A549 (cell line): ENCODE results near the gene MYH11.

Experiments
- EHF ChIP-seq: fragments of 250-450 bp; sonication (Bioruptor Pico); IDR thresholded peaks from 2 replicates; pipeline ENCODE4 v1.5.0; 2020; ENCODE audit warnings: mild to moderate bottlenecking
- EP300 ChIP-seq, 2 experiments: fragments of >200 bp; sonication (Bioruptor Twin); formaldehyde crosslinking; IDR thresholded peaks; 2 replicates in 1 of 2; 3 replicates in 1 of 2; pipeline ENCODE4 v1.6.1; 2016 to 2017
- HDAC2 ChIP-seq: fragments of 200-600 bp; sonication (generic); IDR thresholded peaks from 2 replicates; pipeline ENCODE4 v1.6.1; 2016
- JUNB ChIP-seq: fragments of >200 bp; sonication (Bioruptor Twin); formaldehyde crosslinking; IDR thresholded peaks from 2 replicates; pipeline ENCODE4 v1.6.1; 2016
- MYC ChIP-seq: IDR thresholded peaks from 2 replicates; pipeline ENCODE4 v1.6.1; 2012; ENCODE audit warnings: mild to moderate bottlenecking, inconsistent platforms, low read length, improper control_type of control experiment, borderline replicate concordance
- NFE2L2 ChIP-seq: fragments of 150-350 bp; conservative IDR thresholded peaks from 2 replicates; pipeline ENCODE4 v1.6.1; 2014; ENCODE audit warnings: low read length
- POLR2A ChIP-seq: IDR thresholded peaks from 2 replicates; pipeline ENCODE4 v1.6.1; 2012; ENCODE audit warnings: mild to moderate bottlenecking, low read length
- POLR2AphosphoS2 ChIP-seq: conservative IDR thresholded peaks from 2 replicates; pipeline ENCODE4 v1.6.1; 2012; ENCODE audit warnings: low read length, improper control_type of control experiment, inconsistent platforms
- RAD21 ChIP-seq, 2 experiments: fragments of >200 bp in 1 of 2; sonication (Bioruptor Twin) in 1 of 2; formaldehyde crosslinking in 1 of 2; IDR thresholded peaks in 1 of 2; conservative IDR thresholded peaks in 1 of 2; 2 replicates in 1 of 2; 3 replicates in 1 of 2; pipeline ENCODE4 v1.6.1; 2012 to 2018; ENCODE audit warnings: inconsistent platforms in 1 of 2
- SMC3 ChIP-seq: fragments of >200 bp; sonication (Bioruptor Twin); formaldehyde crosslinking; IDR thresholded peaks from 3 replicates; pipeline ENCODE4 v1.6.1; 2018; ENCODE audit warnings: inconsistent platforms
- ZSCAN20 ChIP-seq: fragments of 250-450 bp; sonication (Bioruptor Pico); IDR thresholded peaks from 2 replicates; pipeline ENCODE4 v1.8.0; 2022; ENCODE audit warnings: mild to moderate bottlenecking, moderate library complexity
- TF ChIP-seq, protein P1 (sequence below): fragments of >200 bp; sonication (Bioruptor Twin); formaldehyde crosslinking; IDR thresholded peaks from 3 replicates; pipeline ENCODE4 v1.5.1; 2016
- TF ChIP-seq, protein P2 (sequence below): IDR thresholded peaks from 2 replicates; pipeline ENCODE4 v1.6.1; 2012
- TF ChIP-seq, protein P3 (sequence below): fragments of 150-350 bp; IDR thresholded peaks from 2 replicates; pipeline ENCODE4 v1.6.1; 2014; ENCODE audit warnings: low read depth, mild to moderate bottlenecking, low read length

DNA sequence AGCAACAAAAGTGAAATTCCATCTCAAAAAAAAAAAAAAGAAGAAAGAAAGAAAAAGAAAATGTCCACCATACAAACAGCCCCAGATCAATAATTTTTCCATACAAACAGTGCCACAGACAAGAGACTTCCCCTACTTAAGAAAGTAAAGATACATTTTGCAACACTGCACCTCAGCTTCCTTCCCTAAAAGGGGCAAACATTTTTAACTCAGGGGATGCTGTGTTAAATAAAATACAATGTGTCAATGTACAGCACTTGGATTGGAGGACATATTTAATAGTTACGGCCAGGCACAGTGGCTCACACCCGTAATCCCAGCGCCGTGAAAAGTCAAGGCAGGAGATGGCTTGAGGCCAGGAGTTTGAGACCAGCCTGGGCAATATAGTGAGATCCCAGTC is 22.3 kb downstream of the MYH11 start:
- TF ChIP-seq POLR2A (no peak), JUNB (no peak), EP300 (IDR thresholded peaks at IDR 0.05) (no peak), SMC3 (no peak), ZSCAN20 (no peak), POLR2AphosphoS2 (no peak), HDAC2 (no peak), NFE2L2 (no peak), MYC (no peak), RAD21 (conservative IDR thresholded peaks at IDR 0.05 in 1 of 2, IDR thresholded peaks at IDR 0.05 in 1 of 2) (no peak), EHF (CRISPR knock-in tag) (no peak)
- TF ChIP-seq, protein P1, sequence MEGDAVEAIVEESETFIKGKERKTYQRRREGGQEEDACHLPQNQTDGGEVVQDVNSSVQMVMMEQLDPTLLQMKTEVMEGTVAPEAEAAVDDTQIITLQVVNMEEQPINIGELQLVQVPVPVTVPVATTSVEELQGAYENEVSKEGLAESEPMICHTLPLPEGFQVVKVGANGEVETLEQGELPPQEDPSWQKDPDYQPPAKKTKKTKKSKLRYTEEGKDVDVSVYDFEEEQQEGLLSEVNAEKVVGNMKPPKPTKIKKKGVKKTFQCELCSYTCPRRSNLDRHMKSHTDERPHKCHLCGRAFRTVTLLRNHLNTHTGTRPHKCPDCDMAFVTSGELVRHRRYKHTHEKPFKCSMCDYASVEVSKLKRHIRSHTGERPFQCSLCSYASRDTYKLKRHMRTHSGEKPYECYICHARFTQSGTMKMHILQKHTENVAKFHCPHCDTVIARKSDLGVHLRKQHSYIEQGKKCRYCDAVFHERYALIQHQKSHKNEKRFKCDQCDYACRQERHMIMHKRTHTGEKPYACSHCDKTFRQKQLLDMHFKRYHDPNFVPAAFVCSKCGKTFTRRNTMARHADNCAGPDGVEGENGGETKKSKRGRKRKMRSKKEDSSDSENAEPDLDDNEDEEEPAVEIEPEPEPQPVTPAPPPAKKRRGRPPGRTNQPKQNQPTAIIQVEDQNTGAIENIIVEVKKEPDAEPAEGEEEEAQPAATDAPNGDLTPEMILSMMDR = no peak
- TF ChIP-seq, protein P2, sequence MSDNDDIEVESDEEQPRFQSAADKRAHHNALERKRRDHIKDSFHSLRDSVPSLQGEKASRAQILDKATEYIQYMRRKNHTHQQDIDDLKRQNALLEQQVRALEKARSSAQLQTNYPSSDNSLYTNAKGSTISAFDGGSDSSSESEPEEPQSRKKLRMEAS = no peak
- TF ChIP-seq, protein P3, sequence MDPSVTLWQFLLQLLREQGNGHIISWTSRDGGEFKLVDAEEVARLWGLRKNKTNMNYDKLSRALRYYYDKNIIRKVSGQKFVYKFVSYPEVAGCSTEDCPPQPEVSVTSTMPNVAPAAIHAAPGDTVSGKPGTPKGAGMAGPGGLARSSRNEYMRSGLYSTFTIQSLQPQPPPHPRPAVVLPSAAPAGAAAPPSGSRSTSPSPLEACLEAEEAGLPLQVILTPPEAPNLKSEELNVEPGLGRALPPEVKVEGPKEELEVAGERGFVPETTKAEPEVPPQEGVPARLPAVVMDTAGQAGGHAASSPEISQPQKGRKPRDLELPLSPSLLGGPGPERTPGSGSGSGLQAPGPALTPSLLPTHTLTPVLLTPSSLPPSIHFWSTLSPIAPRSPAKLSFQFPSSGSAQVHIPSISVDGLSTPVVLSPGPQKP = no peak
